DND-41 (cell line): Measurements from ENCODE around the gene TFF2.

Experiments used
- ATAC-seq: fragments of 200-7000 bp; cut with Tn5 transposase; 3 replicates; pipeline ENCODE4 v1.9.1; 2021; ENCODE audit warnings: low read depth; ENCODE audit not compliant: insufficient read depth
- DNase-seq: peaks from one replicate; pipeline ENCODE4 v3.0.0-alpha.2; 2020
- H2AFZ ChIP-seq: 2 replicates; pipeline ENCODE4 v1.6.0; 2012; ENCODE audit warnings: low read depth, low read length
- H3K27ac ChIP-seq: 2 replicates; pipeline ENCODE4 v1.5.1; 2012; ENCODE audit warnings: low read length, inconsistent platforms
- H3K27me3 ChIP-seq: fragments of 200-600 bp; sonication (generic); 2 replicates; pipeline ENCODE4 v1.6.0; 2012; ENCODE audit warnings: low read length, mild to moderate bottlenecking, inconsistent platforms; ENCODE audit not compliant: insufficient read depth, poor library complexity
- H3K36me3 ChIP-seq: 2 replicates; pipeline ENCODE4 v1.5.1; 2012; ENCODE audit warnings: low read length, inconsistent platforms; ENCODE audit not compliant: insufficient read depth
- H3K4me1 ChIP-seq: 2 replicates; pipeline ENCODE4 v1.5.1; 2012; ENCODE audit warnings: mild to moderate bottlenecking, low read length; ENCODE audit not compliant: insufficient read depth
- H3K4me2 ChIP-seq: 2 replicates; pipeline ENCODE4 v1.6.0; 2012; ENCODE audit warnings: mild to moderate bottlenecking, moderate library complexity, low read length, inconsistent platforms; ENCODE audit not compliant: insufficient read depth
- H3K4me3 ChIP-seq, 2 experiments: fragments of 200-600 bp in 1 of 2; shearing (Covaris generic) in 1 of 2; 2 replicates each; pipeline ENCODE4 v1.5.1; 2012 to 2016; ENCODE audit warnings: inconsistent platforms in 2 of 2, low read length in 2 of 2, mild to moderate bottlenecking in 2 of 2, low read depth in 1 of 2, moderate library complexity in 1 of 2
- H3K79me2 ChIP-seq: 2 replicates; pipeline ENCODE4 v1.6.0; 2012; ENCODE audit warnings: low read length, inconsistent platforms; ENCODE audit not compliant: insufficient read depth
- H3K9ac ChIP-seq: 2 replicates; pipeline ENCODE4 v1.6.0; 2012; ENCODE audit warnings: low read depth, mild to moderate bottlenecking, inconsistent platforms, low read length, moderate library complexity
- H3K9me3 ChIP-seq: 2 replicates; pipeline ENCODE4 v1.5.1; 2012; ENCODE audit warnings: low read length, moderate library complexity, mild to moderate bottlenecking, inconsistent platforms; ENCODE audit not compliant: insufficient read depth, severe bottlenecking
- H4K20me1 ChIP-seq: 2 replicates; pipeline ENCODE4 v1.6.0; 2012; ENCODE audit warnings: low read length; ENCODE audit not compliant: insufficient read depth
- CTCF ChIP-seq: IDR thresholded peaks from 2 replicates; pipeline ENCODE4 v1.5.1; 2012; ENCODE audit warnings: borderline replicate concordance, low read length, moderate library complexity, mild to moderate bottlenecking; ENCODE audit not compliant: poor library complexity, severe bottlenecking; ENCODE audit errors: extremely low read depth
- EZH2 ChIP-seq: IDR thresholded peaks from 3 replicates; pipeline ENCODE4 v1.6.1; 2012; ENCODE audit warnings: borderline replicate concordance, low read depth, mild to moderate bottlenecking, moderate library complexity, low read length, inconsistent platforms; ENCODE audit not compliant: severe bottlenecking

TFF2 gene

DNA sequence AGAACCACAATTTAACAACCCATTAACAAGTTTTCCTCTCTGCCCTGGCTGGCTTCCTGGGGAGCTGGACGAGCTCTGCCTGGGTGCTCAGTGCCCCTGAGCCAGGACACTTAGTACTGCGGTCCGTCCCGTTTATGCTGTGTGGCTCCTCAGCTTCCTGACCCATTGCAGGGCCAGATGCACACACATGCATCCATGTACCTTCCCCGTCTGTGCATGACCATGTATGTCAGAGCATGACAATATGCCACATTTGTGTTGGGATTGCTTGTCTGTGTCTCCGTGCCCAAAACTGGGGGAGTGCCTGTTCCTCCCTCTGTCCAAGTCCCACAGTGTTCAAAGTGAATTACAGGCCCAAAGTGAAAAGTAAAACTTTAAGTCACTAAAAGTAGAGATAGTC lies 25.9 kb downstream of the TFF2 start:
- H3K27ac ChIP-seq, result no peak overlapping the region
- no peak for DNase-seq
- no peak for ATAC-seq
- H3K4me1 ChIP-seq, result no peaks in the 10 kb centered on the region
- H3K4me3 ChIP-seq, result no peak overlapping the region
- no peak overlapping the region for H3K9ac ChIP-seq
- H3K27me3 ChIP-seq, result no peaks in the 10 kb centered on the region
- no peak overlapping the region for H3K4me2 ChIP-seq
- no peaks in the 10 kb centered on the region for H4K20me1 ChIP-seq
- no peak overlapping the region for H2AFZ ChIP-seq
- H3K79me2 ChIP-seq, result no peaks in the 10 kb centered on the region
- TF ChIP-seq CTCF (no peak), EZH2 (no peak)
- H3K9me3 ChIP-seq, result no peaks in the 10 kb centered on the region
- no peaks in the 10 kb centered on the region for H3K36me3 ChIP-seq

DNA sequence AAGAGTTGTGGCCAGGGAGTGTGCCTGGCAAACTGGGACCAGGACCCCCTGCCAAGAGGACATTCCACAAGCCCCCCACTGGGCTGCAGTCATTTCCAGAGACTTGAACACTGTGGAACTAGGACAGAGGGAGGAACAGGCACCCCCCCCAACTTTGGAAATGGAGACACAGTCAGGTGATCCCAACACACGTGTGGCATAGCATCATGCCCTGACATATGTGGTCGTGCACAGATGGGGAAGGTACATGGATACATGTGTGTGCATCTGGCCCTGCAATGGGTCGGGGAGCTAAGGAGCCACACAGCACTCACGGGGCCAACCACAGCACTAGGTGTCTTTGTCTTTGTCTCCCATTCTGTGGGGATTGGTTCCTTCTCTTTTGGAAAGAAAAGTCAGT lies 28.9 kb downstream of the TFF2 start:
- DNase-seq (no peak), ATAC-seq (no peak)
- Histone ChIP-seq H3K36me3 (no peaks in the 10 kb centered on the region), H3K79me2 (no peaks in the 10 kb centered on the region), H3K4me2 (no peak overlapping the region), H3K27ac (no peak overlapping the region), H3K9me3 (no peaks in the 10 kb centered on the region), H4K20me1 (no peaks in the 10 kb centered on the region), H3K4me1 (no peaks in the 10 kb centered on the region), H3K9ac (no peak overlapping the region), H3K4me3 (no peak overlapping the region), H2AFZ (no peak overlapping the region), H3K27me3 (no peaks in the 10 kb centered on the region)
- TF ChIP-seq EZH2 (no peak), CTCF (no peak)

GRCh38 chr21:42321231-42321630 lies 29.6 kb downstream of the TFF2 start:
- H3K4me2 ChIP-seq, result no peak overlapping the region
- no peaks in the 10 kb centered on the region for H3K27me3 ChIP-seq
- no peaks in the 10 kb centered on the region for H3K4me1 ChIP-seq
- no peak overlapping the region for H2AFZ ChIP-seq
- H3K9me3 ChIP-seq, result no peaks in the 10 kb centered on the region
- H3K36me3 ChIP-seq, result no peaks in the 10 kb centered on the region
- ATAC-seq (no peak), DNase-seq (no peak)
- no peak overlapping the region for H3K4me3 ChIP-seq
- no peak overlapping the region for H3K27ac ChIP-seq
- no peak overlapping the region for H3K9ac ChIP-seq
- no peaks in the 10 kb centered on the region for H4K20me1 ChIP-seq
- TF ChIP-seq CTCF (no peak), EZH2 (no peak)
- H3K79me2 ChIP-seq, result no peaks in the 10 kb centered on the region

GRCh38 chr21:42320791-42321190 lies 30.0 kb downstream of the TFF2 start:
- Histone ChIP-seq H3K4me1 (no peaks in the 10 kb centered on the region), H3K27ac (no peak overlapping the region), H3K4me2 (no peak overlapping the region), H4K20me1 (no peaks in the 10 kb centered on the region), H3K4me3 (no peak overlapping the region), H3K9me3 (no peaks in the 10 kb centered on the region), H3K9ac (no peak overlapping the region), H2AFZ (no peak overlapping the region), H3K27me3 (no peaks in the 10 kb centered on the region), H3K79me2 (no peaks in the 10 kb centered on the region), H3K36me3 (no peaks in the 10 kb centered on the region)
- TF ChIP-seq EZH2, result no peak
- TF ChIP-seq CTCF, result no peak
- DNase-seq (no peak), ATAC-seq (no peak)
